WERI-Rb-1 (cell line): ENCODE data around the gene SCTR.

Source experiments
- DNase-seq: peaks from one replicate; pipeline ENCODE4 v3.0.0-alpha.2; 2020
- H3K27ac ChIP-seq: fragments of 250-450 bp; sonication (Bioruptor Pico); 2 replicates; pipeline ENCODE4 v1.5.1; 2020; ENCODE audit warnings: mild to moderate bottlenecking, moderate library complexity
- H3K27me3 ChIP-seq: fragments of 250-450 bp; sonication (Bioruptor Pico); 2 replicates; pipeline ENCODE4 v1.5.1; 2021; ENCODE audit warnings: mild to moderate bottlenecking, low read depth, moderate library complexity; ENCODE audit not compliant: insufficient read depth, severe bottlenecking
- H3K36me3 ChIP-seq: fragments of 250-450 bp; sonication (Bioruptor Pico); 2 replicates; pipeline ENCODE4 v1.5.1; 2020; ENCODE audit warnings: mild to moderate bottlenecking, moderate library complexity
- H3K4me3 ChIP-seq: 2 replicates; pipeline ENCODE4 v1.5.1; 2011; ENCODE audit warnings: low read depth, mild to moderate bottlenecking, control low read depth, low read length
- H3K9me3 ChIP-seq: fragments of 250-450 bp; sonication (Bioruptor Pico); 2 replicates; pipeline ENCODE4 v1.5.1; 2021; ENCODE audit warnings: mild to moderate bottlenecking, moderate library complexity; ENCODE audit not compliant: severe bottlenecking
- TF ChIP-seq, protein P1 (sequence below): IDR thresholded peaks from 2 replicates; pipeline ENCODE4 v1.5.1; 2011; ENCODE audit warnings: low read depth, mild to moderate bottlenecking, control low read depth, inconsistent platforms, low read length

Gene SCTR

DNA sequence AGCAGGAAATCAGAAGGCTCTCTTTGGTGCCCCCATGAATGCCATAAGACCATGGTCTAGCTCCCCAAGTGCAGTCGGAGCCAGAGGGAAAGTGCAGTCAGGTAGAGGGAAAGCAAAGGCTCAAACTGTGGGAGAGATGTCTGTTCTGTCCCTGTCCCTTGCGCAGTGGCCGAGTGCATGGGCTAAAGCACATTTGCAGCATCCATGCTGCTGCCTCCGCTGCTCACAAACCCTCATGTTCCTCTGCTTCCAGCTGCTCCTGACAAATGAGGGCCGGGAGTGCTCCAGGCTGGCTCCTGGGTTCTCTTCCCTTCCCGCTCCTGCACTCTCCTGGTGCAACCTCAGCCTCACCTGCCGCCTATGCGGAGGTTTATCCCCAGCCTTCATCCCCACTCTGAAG lies 34.2 kb downstream of the SCTR start:
- Histone ChIP-seq H3K27ac (no peak overlapping the region), H3K36me3 (no peaks in the 10 kb centered on the region), H3K9me3 (no peaks in the 10 kb centered on the region), H3K27me3 (no peaks in the 10 kb centered on the region), H3K4me3 (no peak overlapping the region)
- no peak for DNase-seq
- TF ChIP-seq, protein P1, sequence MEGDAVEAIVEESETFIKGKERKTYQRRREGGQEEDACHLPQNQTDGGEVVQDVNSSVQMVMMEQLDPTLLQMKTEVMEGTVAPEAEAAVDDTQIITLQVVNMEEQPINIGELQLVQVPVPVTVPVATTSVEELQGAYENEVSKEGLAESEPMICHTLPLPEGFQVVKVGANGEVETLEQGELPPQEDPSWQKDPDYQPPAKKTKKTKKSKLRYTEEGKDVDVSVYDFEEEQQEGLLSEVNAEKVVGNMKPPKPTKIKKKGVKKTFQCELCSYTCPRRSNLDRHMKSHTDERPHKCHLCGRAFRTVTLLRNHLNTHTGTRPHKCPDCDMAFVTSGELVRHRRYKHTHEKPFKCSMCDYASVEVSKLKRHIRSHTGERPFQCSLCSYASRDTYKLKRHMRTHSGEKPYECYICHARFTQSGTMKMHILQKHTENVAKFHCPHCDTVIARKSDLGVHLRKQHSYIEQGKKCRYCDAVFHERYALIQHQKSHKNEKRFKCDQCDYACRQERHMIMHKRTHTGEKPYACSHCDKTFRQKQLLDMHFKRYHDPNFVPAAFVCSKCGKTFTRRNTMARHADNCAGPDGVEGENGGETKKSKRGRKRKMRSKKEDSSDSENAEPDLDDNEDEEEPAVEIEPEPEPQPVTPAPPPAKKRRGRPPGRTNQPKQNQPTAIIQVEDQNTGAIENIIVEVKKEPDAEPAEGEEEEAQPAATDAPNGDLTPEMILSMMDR = no peak

DNA sequence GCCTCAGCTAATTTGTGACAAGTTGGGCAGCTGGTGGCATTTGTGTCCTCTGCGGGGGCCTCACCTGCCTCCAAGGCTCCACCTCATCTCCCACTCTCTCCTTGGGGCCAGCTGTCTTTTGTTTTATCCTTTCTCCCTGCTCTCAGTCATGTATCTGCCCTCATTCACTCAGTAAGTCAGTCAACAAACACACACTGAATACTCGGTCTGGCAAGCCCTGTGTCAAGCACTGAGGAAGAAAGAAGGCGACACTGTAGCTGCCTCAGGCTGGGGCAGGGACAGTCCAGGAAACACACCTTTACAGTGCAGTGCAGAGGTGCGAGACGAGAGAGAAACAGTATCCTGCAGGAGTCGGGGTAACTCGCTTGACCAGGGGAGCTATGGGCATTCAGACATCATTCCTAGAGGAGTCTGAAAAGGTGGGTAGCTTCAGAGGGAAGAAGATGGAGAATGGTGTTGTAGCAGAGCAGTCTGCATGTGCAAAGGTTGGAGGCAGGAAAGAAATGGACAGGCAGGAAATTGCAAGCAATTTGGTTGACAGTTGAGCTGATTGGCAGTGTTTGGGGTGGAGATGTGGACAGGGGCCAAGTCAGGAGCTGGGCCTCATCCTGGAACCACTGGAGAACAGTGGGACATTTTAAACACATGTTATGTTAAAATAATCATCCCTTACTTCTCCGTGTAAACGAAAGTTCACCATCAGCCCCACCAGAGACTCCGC lies 34.9 kb downstream of the SCTR start:
- no peak for DNase-seq
- TF ChIP-seq, protein P1 = no peak
- no peak overlapping the region for H3K4me3 ChIP-seq

DNA sequence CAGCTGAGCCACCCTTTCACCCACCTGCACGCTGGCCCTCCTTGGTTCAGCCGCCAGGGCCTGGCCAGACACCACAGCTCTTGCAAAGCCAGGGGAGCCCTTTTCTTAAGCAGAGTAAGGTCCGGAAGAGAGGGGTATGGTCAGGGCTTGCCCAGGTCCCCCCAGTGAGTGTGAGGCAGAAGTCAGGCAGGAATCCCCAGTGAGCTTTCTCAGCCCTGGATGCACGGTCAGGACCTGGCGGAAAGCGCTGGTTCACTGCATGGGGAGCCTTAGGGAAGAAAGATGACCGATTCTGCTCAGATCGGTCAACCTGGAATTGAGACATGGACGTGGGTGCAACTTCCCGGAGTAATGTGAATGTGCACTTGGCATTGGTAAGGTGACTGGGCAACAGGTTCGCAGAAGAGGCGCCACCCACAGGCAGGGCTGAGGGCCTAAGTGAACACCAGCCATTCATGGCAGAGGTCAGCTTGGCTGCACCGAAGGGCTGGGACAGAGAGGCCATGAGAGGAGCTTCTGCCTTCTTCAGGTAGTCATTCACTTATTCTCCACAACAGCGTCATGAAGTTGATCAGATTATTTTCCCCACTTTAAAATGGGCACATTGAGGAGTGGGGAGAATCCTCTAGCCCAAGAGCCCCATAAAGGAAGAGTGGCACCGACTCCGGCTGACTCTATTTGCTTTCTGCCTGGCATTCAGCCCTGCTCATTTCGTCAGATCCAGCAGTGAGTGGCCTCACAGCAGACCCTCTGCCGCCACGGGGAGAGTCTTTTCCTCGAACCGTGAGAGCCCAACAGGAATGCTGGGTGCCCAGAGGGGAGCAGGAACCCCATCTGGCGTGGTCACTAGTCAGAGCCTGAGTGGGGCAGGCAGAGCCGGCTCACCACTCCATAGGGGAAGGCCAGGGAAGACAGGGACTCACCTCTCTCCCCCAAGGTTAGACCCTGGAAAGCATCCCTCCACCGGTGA lies 35.8 kb downstream of the SCTR start:
- H3K27ac ChIP-seq = no peak overlapping the region

More for the DNA sequence above, 34.9 kb downstream of the SCTR start:
- Histone ChIP-seq H3K27me3 (no peaks in the 10 kb centered on the region), H3K36me3 (no peaks in the 10 kb centered on the region), H3K9me3 (no peaks in the 10 kb centered on the region), H3K27ac (no peak overlapping the region)

DNA sequence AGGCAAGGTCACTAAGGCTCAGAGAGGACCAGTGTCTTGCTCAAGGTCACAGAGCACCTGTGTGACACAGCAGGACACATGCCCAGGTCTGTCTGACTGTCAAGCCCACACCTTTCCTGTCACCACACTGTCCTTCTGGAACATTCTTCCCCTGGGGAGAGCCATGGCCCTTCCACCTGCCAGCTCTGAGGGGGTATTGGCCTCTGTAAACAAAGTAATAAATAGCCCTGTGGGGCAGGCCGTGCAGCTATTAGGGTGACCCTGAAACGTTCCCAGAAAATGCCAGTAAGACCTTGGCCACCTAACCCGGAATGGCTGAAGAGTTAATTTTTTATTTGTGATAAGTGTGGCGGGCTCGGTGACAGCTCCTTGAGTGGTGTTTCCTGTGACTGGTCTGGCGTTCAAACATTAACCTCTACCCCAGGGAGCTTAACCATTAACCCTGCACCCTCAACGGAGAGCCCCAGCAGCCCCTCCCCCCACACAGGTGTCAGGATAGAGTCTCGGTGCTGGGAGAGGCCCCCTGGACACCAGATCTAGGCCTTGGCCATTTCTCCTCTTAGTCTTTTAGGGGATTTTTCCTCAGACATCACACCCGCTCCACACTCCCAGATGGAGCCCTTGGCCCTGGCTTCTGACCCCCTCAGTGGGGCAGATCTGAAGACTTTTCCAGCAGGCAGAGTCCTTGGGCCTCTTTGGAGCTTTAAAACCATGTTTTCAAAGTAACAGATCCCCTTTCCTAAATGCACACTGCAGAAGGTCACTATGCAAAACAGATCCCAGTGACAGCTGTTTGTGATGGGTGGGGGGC lies 36.6 kb downstream of the SCTR start:
- Histone ChIP-seq H3K9me3 (no peaks in the 10 kb centered on the region), H3K27me3 (no peaks in the 10 kb centered on the region), H3K4me3 (no peak overlapping the region), H3K27ac (no peak overlapping the region), H3K36me3 (no peaks in the 10 kb centered on the region)
- TF ChIP-seq, protein P1 = no peak
- no peak for DNase-seq

More for the DNA sequence above, 35.8 kb downstream of the SCTR start:
- TF ChIP-seq, protein P1 = peak; percentile 32
- Histone ChIP-seq H3K27me3 (no peaks in the 10 kb centered on the region), H3K9me3 (no peaks in the 10 kb centered on the region), H3K36me3 (no peaks in the 10 kb centered on the region), H3K4me3 (no peak overlapping the region)
- no peak for DNase-seq

DNA sequence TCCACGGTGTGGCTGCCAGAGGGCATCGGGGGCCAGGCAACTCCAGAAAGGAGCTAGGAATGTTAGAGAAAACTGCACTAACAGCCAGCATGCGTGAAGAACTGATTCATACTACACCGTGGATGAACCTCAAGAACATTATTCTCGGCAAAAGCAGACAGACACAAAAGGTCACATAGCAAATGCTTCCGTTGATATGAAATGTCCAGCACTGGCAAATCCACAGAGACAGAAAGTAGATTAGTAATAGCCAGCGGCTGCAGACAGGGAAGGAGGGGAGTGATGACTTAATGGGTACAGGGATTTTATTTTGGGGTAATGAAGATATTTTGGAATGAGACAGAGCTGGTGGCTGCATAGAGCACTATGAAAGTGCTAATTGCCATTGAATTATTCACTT lies 37.4 kb downstream of the SCTR start:
- Histone ChIP-seq H3K36me3 (no peaks in the 10 kb centered on the region), H3K27ac (no peak overlapping the region), H3K4me3 (no peak overlapping the region), H3K27me3 (no peaks in the 10 kb centered on the region), H3K9me3 (no peaks in the 10 kb centered on the region)
- no peak for DNase-seq
- TF ChIP-seq, protein P1 = no peak
